Measurements from ENCODE around the gene ACOX3.

DNA sequence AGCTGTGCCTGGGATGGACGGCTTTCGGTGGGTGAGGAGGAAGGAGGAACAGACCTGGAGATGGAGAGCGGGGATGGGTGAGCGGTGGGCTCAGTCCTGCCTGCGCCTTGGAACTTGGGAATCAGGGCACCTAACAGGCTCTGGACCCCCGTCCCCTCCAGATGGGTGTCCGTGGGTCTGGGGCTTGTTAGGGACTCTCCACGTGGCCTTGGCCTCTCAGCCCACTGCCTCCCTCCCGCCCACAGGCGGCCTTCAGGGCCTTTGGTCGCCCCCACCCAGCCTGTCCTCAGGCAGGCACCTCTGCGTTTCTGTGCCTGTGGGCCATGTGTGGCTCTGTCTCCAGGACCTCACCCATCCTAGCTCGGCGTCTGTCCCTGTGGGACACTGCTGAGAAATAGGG, 29.0 kb upstream of the ACOX3 start:
- TF ChIP-seq POLR2AphosphoS5 (IDR thresholded peaks at IDR 0.05; ENCODE audit: low read depth, low read length) = no peak; the same call in 1 of the 2 replicates
- no peak for TF ChIP-seq TAF1 (IDR thresholded peaks at IDR 0.05; ENCODE audit: low read depth, low read length)
- TF ChIP-seq POLR2A (IDR thresholded peaks at IDR 0.05; ENCODE audit: low read depth, low read length) = 0 out of 2 replicates have a peak, but pooled peaks have one; percentile 3

All from GM12891 (cell line).